Left lung (tissue), 10 donors: ENCODE results near the gene DMXL2. TPM values are rescaled to one million over a fixed set of nuclear protein-coding genes. Genes with fewer than 3 reads are reported as not detected.
A peak's percentile ranks its signal among the peaks of the same experiment; 100 is the strongest.

Source experiments
- ATAC-seq: fragments of 200-7000 bp; cut with Tn5 transposase; one replicate; pipeline ENCODE4 v1.9.1; 2020; ENCODE audit warnings: moderate library complexity
- DNase-seq, 4 donors: peaks; one replicate each; pipeline ENCODE4 v3.0.0-alpha.2; 2013 to 2020
- H3K27ac ChIP-seq, 2 donors: fragments of 200-600 bp; sonication (generic) in 1 of 2; one replicate each; pipeline versions ENCODE4 v1.5.0 to v1.8.0; 2020 to 2021
- H3K27me3 ChIP-seq, 2 donors: fragments of 200-600 bp; sonication (generic) in 1 of 2; one replicate each; pipeline versions ENCODE4 v1.5.0 to v1.8.0; 2020 to 2021
- H3K36me3 ChIP-seq, 2 donors: fragments of 200-600 bp; sonication (generic) in 1 of 2; one replicate each; pipeline versions ENCODE4 v1.5.0 to v1.8.0; 2020 to 2021
- H3K4me1 ChIP-seq, 2 donors: fragments of 200-600 bp; one replicate each; pipeline ENCODE4 v1.8.0; 2021
- H3K4me3 ChIP-seq, 2 donors: fragments of 200-600 bp; sonication (generic) in 1 of 2; one replicate each; pipeline versions ENCODE4 v1.5.0 to v1.8.0; 2020 to 2021; ENCODE audit warnings: mild to moderate bottlenecking in 1 of 2
- H3K9me3 ChIP-seq, 2 donors: fragments of 200-600 bp; sonication (generic) in 1 of 2; one replicate each; pipeline versions ENCODE4 v1.5.0 to v1.8.0; 2020 to 2021
- intact Hi-C, 2 donors: fragments of 100-400 bp; cut with DNase I; formaldehyde crosslinking; loops; one replicate each; pipeline versions ENCODE4 v1.11.2 to v1.14.2; 2022
- polyA plus RNA-seq, 6 donors: library from polyadenylated mRNA; unstranded; fragments of 120-200 nt; gene quantifications; one replicate each; pipeline ENCODE4 v1.2.1, GENCODE V29; 2013; ENCODE audit not compliant: insufficient read length in 6 of 6
- total RNA-seq, 2 donors: library from RNA; stranded (reverse); fragmentation: NEBNext Ultra II Directional; extraction: Animal tissue kit (Norgen Biotek cat#: 25700); gene quantifications; one replicate each; pipeline ENCODE4 v1.2.1, GENCODE V29; 2021
- TF ChIP-seq, protein P1 (sequence below), 2 donors: fragments of 200-600 bp; sonication (generic) in 1 of 2; IDR thresholded peaks; one replicate each; pipeline versions ENCODE4 v1.5.0 to v1.8.0; 2021; ENCODE audit warnings: antibody characterized with exemption in 2 of 2
- donor health status: DM: no; HTN: yes; CAD: no.
- donor health status: DM: no; HTN: no; CAD: no.

The DMXL2 gene
- total and polyA plus RNA-seq, 8 donors, result 38.7 to 96.5 (median 79.2) TPM

GRCh38 chr15:51602484-51602883 lies 20.1 kb downstream of the DMXL2 start:
- Histone ChIP-seq H3K9me3 (no peaks in the 10 kb centered on the region), H3K4me3 (no peak overlapping the region), H3K27me3 (no peaks in the 10 kb centered on the region), H3K27ac (no peak overlapping the region), H3K36me3 (no peaks in the 10 kb centered on the region), H3K4me1 (peaks cover 0 to 44% of the 10 kb centered on the region in 2 donors)
- intact Hi-C loops, result no loop called here
- ATAC-seq (no peak), DNase-seq (no peak)
- TF ChIP-seq, protein P1, sequence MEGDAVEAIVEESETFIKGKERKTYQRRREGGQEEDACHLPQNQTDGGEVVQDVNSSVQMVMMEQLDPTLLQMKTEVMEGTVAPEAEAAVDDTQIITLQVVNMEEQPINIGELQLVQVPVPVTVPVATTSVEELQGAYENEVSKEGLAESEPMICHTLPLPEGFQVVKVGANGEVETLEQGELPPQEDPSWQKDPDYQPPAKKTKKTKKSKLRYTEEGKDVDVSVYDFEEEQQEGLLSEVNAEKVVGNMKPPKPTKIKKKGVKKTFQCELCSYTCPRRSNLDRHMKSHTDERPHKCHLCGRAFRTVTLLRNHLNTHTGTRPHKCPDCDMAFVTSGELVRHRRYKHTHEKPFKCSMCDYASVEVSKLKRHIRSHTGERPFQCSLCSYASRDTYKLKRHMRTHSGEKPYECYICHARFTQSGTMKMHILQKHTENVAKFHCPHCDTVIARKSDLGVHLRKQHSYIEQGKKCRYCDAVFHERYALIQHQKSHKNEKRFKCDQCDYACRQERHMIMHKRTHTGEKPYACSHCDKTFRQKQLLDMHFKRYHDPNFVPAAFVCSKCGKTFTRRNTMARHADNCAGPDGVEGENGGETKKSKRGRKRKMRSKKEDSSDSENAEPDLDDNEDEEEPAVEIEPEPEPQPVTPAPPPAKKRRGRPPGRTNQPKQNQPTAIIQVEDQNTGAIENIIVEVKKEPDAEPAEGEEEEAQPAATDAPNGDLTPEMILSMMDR (IDR thresholded peaks at IDR 0.05), result no peak

- intact Hi-C loops, result no loop called here
- Histone ChIP-seq H3K4me3 (no peak overlapping the region), H3K4me1 (peaks cover 0 to 45% of the 10 kb centered on the region in 2 donors), H3K27ac (no peak overlapping the region), H3K27me3 (no peaks in the 10 kb centered on the region), H3K36me3 (no peaks in the 10 kb centered on the region), H3K9me3 (no peaks in the 10 kb centered on the region)
- ATAC-seq (no peak), DNase-seq (no peak)
- TF ChIP-seq, protein P1 (IDR thresholded peaks at IDR 0.05), result no peak
Observed at GRCh38 chr15:51601801-51602200, 20.8 kb downstream of the DMXL2 start.

DNA sequence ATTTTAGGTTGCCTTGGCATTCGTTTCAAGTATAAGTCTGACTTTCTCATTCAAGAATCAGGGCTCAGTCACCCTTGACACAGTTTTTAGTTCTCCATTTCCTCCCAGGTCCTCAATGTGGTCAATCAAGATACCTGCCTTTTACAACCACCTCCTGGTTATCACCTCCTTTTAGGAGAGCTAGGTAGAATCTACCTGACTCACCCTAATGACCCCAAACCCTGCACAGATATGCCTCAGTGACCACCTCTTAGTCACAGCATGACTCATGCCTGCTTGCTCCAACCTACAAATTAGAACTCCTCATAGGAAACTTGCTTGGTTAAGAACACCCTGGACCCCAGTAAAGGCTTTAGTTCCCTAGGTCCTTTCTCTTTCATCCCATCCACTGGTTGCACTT lies 22.5 kb downstream of the DMXL2 start:
- Histone ChIP-seq H3K9me3 (no peaks in the 10 kb centered on the region), H3K36me3 (no peaks in the 10 kb centered on the region), H3K27ac (no peak overlapping the region), H3K4me1 (peaks cover 0 to 45% of the 10 kb centered on the region in 2 donors), H3K4me3 (no peak overlapping the region), H3K27me3 (no peaks in the 10 kb centered on the region)
- no peak for ATAC-seq
- intact Hi-C loops, result no loop called here
- TF ChIP-seq, protein P1 (IDR thresholded peaks at IDR 0.05), result no peak
- no peak for DNase-seq

DNA sequence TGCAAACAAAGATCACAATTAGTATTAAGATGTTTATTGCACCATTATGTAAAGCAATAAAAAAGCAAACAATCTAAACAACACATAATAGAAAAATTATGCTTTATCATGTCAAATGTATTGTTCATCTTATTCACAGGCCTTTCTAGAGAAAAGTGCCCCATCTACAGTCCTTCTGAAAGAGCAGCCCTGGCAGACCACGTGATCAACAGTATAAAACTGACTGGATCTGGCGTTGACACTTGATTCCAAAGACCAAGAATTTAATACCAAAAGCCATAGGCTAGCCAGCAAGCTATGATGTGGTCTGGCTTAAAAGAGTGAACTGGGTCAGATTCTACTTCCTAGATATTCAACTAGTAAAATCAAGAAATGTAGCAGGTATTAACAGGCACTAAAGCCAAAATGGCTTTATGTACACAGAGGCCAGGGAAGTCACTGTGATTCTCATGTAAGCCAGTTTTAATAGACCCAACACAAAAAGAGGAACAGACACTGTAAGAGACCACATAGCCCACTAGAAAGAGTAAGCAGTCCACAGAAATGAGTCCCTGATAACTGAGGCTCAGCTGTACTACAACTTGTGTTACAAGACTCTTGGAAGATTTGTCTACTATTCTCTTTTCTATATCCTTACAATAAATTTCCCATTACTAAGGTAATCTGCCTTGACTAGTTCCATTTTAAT lies 32.5 kb downstream of the DMXL2 start:
- ATAC-seq (peak; percentile 33), DNase-seq (no peak)
- no peaks in the 10 kb centered on the region for H3K27me3 ChIP-seq
- intact Hi-C loops, result no loop called here
- H3K9me3 ChIP-seq, result peaks cover 0 to 7% of the 10 kb centered on the region in 2 donors
- TF ChIP-seq, protein P1 (IDR thresholded peaks at IDR 0.05), result no peak
- H3K36me3 ChIP-seq, result no peaks in the 10 kb centered on the region
- peak overlapping the region in 1 of 2 donors; percentile 66 for H3K27ac ChIP-seq
- peaks cover 0 to 35% of the 10 kb centered on the region in 2 donors for H3K4me1 ChIP-seq
- no peak overlapping the region for H3K4me3 ChIP-seq

DNA sequence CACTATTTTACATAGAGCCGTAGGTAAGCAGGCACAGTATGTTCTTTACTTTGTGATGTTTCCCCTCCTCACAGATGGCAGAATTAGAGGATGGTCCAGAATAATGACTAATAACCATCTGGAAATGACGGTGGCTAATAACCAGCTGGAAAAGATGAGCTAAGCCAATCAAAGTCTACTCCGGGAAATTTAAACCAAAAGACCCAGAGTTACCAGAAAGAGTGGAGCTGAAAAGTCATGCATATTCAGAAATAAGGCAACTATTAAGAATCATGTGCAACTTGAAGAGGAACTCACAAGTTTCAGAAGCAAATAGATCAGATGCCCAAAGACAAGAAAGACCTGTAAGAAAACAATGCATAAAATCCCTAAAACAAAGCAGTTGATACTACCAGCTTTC lies 33.6 kb downstream of the DMXL2 start:
- Histone ChIP-seq H3K9me3 (peaks cover 0 to 7% of the 10 kb centered on the region in 2 donors), H3K4me3 (no peak overlapping the region), H3K36me3 (no peaks in the 10 kb centered on the region), H3K4me1 (peaks cover 0 to 35% of the 10 kb centered on the region in 2 donors), H3K27me3 (no peaks in the 10 kb centered on the region), H3K27ac (peak overlapping the region in 1 of 2 donors; percentile 66)
- intact Hi-C loops, result no loop called here
- TF ChIP-seq, protein P1 (IDR thresholded peaks at IDR 0.05), result no peak
- ATAC-seq (peak; percentile 33), DNase-seq (no peak)
